Mucosa of stomach (tissue), 1 donor: ENCODE measurements around the gene EIF4B.
A peak's percentile ranks its signal among the peaks of the same experiment; 100 is the strongest.

Experiments used
- H3K27me3 ChIP-seq: one replicate; pipeline ENCODE4 v1.7.0; 2013; ENCODE audit warnings: mild to moderate bottlenecking, low read length; ENCODE audit not compliant: control insufficient read depth, insufficient read depth
- H3K36me3 ChIP-seq: one replicate; pipeline ENCODE4 v1.7.0; 2013; ENCODE audit warnings: low read length; ENCODE audit not compliant: control insufficient read depth, insufficient read depth
- H3K4me1 ChIP-seq: one replicate; pipeline ENCODE4 v1.7.0; 2013; ENCODE audit warnings: mild to moderate bottlenecking, low read length; ENCODE audit not compliant: control insufficient read depth, insufficient read depth
- H3K4me3 ChIP-seq: one replicate; pipeline ENCODE4 v1.7.0; 2013; ENCODE audit warnings: low read length
- H3K9ac ChIP-seq: one replicate; pipeline ENCODE4 v1.7.0; 2013; ENCODE audit warnings: mild to moderate bottlenecking, low read length, moderate library complexity
- H3K9me3 ChIP-seq: one replicate; pipeline ENCODE4 v1.7.0; 2013; ENCODE audit warnings: mild to moderate bottlenecking, low read length, moderate library complexity; ENCODE audit not compliant: control insufficient read depth
- donor health status: Pancreatic carcinoma.

The EIF4B gene

DNA sequence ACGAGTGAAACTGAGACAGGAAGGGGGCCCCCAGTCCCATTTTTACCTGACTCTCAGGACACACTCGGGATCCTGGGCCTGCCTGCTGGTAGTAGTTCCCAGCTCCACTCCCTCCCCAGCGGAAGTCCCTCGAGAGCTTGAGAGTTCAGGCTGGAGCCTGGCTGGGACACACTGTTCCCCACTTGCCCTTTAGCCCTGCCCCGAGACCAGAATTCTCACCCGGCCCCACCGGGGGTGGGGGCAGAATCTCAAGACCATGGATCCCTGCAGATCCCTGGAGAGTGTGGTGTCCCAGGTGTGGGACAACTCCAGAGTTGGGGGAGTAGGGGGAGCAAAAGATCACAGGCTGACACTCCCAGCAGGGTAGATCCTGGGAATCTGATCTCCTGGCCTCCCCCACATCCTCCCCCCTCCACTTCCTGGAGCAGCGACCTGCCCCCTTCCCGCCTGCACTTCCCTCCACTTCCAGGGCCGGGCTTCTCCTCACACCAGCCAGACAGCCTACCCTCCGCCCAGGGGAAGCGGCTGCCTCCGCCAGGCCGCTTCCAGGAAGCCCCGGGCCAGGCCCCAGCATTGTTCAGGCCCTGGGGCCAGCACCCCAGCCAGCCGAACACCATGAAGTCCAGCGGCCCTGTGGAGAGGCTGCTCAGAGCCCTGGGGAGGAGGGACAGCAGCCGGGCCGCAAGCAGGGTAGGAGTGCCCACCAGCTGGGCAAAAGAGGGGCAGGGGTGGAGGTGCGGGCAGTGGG lies 43.5 kb downstream of the EIF4B start, which contains the start of gene TNS2:
Gene TNS2, plus strand, starts transcription at position 495 of the 748 bp plus-strand sequence. Its CDS starts 121 bp downstream, at position 616.
- H3K27me3 ChIP-seq, result no peaks in the 10 kb centered on the region
- H3K9ac ChIP-seq, result peak within 1 kb of the TSS; percentile 70
- H3K4me1 ChIP-seq, result peaks cover 83% of the 10 kb centered on the region
- H3K9me3 ChIP-seq, result no peaks in the 10 kb centered on the region
- H3K36me3 ChIP-seq, result no peaks in the 10 kb centered on the region
- peak within 1 kb of the TSS; percentile 24 for H3K4me3 ChIP-seq

DNA sequence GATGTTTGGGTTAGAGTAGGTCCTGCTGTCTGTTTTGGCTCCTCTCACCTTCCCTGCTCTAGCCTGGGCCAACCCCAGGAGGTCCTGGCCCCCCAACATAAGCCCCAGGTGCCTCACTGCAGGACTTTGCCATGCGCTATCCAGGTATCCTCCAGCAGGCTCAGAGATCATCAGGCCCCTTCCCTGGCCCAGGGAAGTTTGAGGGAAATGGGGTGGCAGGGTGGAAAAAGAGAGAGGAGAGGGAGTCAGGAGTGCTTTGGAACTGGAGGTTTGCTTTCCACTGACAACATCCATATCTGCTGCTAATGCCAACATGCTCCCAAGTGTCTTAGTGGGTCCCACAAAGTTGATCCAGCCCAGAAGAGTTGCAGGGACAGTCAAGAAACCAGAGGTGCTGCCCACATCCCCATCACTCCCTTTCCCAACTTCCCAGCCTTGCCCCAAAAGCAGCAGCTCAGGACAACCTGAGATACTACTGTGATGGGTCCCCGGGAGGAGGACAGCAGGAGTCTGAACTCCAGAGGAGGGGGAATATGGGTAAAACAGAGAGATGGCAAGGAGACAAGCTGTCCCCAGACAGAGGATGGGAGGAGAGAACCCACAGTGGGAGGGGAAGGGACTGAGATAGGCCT lies 44.3 kb downstream of the EIF4B start:
- H3K4me1 ChIP-seq, result peaks cover 75% of the 10 kb centered on the region

DNA sequence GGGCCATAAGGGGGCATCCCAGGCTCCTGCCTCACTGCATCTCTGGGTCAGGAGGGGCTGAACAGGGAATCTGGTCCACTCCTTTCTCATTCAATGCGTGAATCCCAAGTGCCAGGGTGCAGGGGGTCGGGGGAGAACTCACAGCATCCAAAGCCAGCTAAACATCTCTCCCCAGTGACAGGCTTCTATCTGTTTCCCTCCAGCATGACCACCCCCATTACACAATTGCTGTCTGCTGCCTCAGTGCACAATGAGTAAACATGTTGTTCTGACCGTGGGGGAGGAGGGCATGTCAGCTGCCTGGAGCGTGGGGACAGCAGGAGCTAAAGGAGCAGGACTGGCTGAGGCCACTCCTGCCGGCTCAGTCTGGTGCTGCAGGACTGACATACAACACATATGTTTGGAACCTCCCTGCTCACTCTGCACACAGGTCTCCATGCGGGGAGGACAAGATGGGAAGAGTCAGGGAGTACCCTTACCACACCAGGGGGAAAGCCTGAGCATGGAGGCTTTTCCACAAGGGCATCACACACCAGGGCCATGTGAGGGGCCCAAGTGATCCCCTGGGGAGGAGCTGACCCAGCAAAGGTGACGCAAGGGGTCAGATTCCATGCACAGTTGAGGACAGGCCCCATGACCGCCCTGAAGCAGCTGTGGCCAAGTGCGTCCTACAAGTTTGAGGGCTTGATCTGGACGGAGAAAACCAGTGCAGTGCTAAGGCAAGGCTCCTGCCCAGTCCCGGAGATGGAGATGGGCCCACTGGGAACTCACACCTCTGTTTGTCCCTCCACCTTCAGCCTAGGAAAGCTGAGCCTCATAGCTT lies 45.0 kb downstream of the EIF4B start:
- no peaks in the 10 kb centered on the region for H3K9me3 ChIP-seq
- H3K4me1 ChIP-seq, result peaks cover 68% of the 10 kb centered on the region

More for the DNA sequence above, 44.3 kb downstream of the EIF4B start:
- Histone ChIP-seq H3K27me3 (no peaks in the 10 kb centered on the region), H3K9me3 (no peaks in the 10 kb centered on the region), H3K36me3 (no peaks in the 10 kb centered on the region), H3K4me3 (peak overlapping the region; percentile 17), H3K9ac (peak overlapping the region; percentile 70)

DNA sequence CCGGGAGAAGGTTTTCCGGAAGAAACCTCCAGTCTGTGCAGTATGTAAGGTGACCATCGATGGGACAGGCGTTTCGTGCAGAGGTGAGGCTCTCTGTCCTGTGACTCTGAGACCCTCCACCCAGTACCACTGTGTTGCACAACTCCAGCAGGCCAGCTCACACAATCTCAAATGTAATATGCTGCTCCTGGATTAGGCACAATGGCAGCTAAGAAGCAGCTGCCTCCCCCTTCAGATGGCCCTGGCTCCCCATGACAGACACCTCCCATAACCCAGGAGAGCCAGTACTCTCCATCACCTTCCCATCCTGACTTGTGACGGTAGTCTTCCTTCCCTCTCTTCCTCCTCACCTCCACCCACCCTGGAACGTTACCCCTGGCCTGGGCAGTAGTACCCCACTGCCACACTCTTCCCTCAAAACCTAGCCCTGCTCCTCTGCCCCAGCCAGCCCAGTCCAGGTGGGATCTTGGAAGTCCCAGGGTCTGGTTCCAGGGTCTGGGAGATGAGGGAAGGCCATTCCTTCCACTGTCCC lies 45.7 kb downstream of the EIF4B start:
- Histone ChIP-seq H3K4me1 (peaks cover 64% of the 10 kb centered on the region), H3K36me3 (no peaks in the 10 kb centered on the region), H3K27me3 (no peaks in the 10 kb centered on the region), H3K9me3 (no peaks in the 10 kb centered on the region), H3K4me3 (peak overlapping the region; percentile 6), H3K9ac (peak overlapping the region; percentile 70)

More for the DNA sequence above, 45.0 kb downstream of the EIF4B start:
- peak overlapping the region; percentile 17 for H3K4me3 ChIP-seq
- H3K27me3 ChIP-seq, result no peaks in the 10 kb centered on the region
- H3K36me3 ChIP-seq, result no peaks in the 10 kb centered on the region
- H3K9ac ChIP-seq, result peak overlapping the region; percentile 70

- no peaks in the 10 kb centered on the region for H3K9me3 ChIP-seq
- H3K4me1 ChIP-seq, result peaks cover 63% of the 10 kb centered on the region
- no peaks in the 10 kb centered on the region for H3K27me3 ChIP-seq
- H3K9ac ChIP-seq, result peak overlapping the region; percentile 70
- peak overlapping the region; percentile 6 for H3K4me3 ChIP-seq
- H3K36me3 ChIP-seq, result no peaks in the 10 kb centered on the region
Observed at GRCh38 chr12:53052419-53053217, 46.4 kb downstream of the EIF4B start.

DNA sequence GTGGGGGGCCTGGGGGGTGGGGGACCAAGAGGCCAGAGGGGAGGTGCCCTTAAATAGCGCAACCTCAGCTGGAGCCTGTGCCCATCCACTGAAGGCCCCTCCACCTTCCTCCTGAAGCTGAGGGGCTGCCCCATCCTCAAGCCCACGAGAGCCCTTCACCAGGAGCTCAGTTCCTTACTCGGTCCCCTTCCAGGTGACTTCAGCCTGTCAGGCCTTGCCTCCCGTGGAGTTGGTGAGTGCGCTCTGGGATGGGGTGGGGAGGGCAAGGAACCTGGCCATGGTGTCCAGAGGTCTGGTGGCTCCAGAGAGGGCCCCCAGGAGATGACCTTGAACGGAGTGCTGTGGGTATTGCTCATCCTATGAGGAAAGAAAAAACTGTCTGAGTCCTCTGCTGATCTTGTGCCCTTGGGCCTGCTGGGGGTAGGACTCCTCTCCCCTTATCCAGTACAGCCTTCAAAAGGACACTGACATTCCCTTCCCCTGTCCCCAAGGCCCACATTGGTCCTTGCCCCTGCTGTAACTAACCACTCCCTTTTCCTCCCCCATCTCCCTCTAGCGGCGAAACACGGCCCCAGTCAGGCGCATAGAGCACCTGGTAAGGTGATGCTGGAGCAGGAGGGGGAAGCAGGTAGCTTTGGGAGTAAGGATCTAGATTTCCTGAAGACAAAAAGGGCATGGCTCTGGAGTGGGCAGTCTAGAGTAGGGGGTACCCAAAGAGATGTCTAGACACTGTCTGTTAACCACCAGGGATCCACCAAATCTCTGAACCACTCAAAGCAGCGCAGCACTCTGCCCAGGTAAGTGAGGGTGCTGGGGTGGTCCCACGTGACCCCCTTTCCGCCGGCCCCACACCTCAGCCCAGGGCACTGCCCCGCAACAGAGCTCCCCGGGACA lies 47.2 kb downstream of the EIF4B start:
- Histone ChIP-seq H3K4me3 (peak overlapping the region; percentile 85), H3K9ac (peak overlapping the region; percentile 61), H3K36me3 (no peaks in the 10 kb centered on the region), H3K27me3 (no peaks in the 10 kb centered on the region), H3K9me3 (no peaks in the 10 kb centered on the region), H3K4me1 (peaks cover 54% of the 10 kb centered on the region)

DNA sequence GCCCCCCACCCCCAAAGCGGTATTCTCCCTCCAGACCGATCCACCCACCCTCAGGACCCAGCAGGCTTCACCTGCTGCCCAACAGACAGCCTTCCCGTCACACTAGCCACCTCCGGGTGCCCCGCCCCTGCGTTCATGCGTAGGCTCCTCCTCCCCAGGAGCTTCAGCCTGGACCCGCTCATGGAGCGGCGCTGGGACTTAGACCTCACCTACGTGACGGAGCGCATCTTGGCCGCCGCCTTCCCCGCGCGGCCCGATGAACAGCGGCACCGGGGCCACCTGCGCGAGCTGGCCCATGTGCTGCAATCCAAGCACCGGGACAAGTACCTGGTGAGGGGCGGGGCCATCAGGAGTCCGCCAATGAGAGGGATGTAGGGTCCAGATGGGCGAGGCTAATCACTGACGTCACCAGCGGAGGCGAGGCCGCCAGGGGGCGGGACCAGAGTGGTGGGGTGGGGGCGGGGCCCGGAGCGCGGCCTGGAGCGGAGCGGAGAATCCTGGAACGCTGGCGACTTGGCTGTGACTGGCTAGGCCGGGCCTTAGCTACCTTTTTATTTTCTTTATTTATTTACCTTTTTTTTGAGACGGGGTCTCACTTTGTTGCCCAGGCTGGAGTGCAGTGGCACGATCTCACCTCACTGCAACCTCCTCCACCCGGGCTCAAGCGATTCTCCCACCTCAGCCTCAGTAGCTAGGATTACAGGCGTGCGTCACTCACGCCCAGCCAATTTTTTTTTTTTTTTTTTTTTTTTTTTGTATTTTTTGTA lies 48.0 kb downstream of the EIF4B start:
- peaks cover 46% of the 10 kb centered on the region for H3K4me1 ChIP-seq
- peak overlapping the region; percentile 61 for H3K9ac ChIP-seq
- H3K36me3 ChIP-seq, result no peaks in the 10 kb centered on the region
- no peaks in the 10 kb centered on the region for H3K9me3 ChIP-seq
- H3K4me3 ChIP-seq, result peak overlapping the region; percentile 85
- no peaks in the 10 kb centered on the region for H3K27me3 ChIP-seq

GRCh38 chr12:53055471-53056266 lies 49.4 kb downstream of the EIF4B start:
- H3K4me3 ChIP-seq, result no peak overlapping the region
- H3K9ac ChIP-seq, result no peak overlapping the region
- peaks cover 7% of the 10 kb centered on the region for H3K27me3 ChIP-seq
- H3K9me3 ChIP-seq, result no peaks in the 10 kb centered on the region
- H3K36me3 ChIP-seq, result no peaks in the 10 kb centered on the region
- H3K4me1 ChIP-seq, result peaks cover 37% of the 10 kb centered on the region

DNA sequence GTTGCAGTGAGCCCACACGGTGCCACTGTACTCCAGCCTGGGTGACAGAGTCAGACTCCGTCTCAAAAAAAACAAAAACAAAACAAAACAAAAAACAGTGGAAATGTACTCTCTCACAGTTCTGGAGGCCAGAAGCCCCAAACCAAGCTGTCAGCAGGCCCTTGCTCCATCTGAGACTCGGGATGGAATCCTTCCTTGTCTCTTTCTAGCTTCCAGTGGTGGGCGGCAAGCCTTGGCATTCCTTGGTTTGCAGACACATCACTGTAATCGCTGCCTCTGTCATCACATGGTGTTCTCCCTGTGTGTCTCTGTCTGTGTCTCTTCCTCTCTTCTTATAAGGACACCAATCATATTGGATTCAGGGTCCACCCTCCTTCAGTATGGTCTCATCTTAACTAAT lies 50.0 kb downstream of the EIF4B start:
- Histone ChIP-seq H3K9ac (no peak overlapping the region), H3K27me3 (peaks cover 7% of the 10 kb centered on the region), H3K9me3 (no peaks in the 10 kb centered on the region), H3K4me3 (no peak overlapping the region), H3K4me1 (peaks cover 37% of the 10 kb centered on the region), H3K36me3 (no peaks in the 10 kb centered on the region)
